ENCODE measurements around the gene C1orf232. TPM values are rescaled to one million over a fixed set of nuclear protein-coding genes. Genes with fewer than 3 reads are reported as not detected.

The C1orf232 gene
- total and polyA plus RNA-seq, 2 experiments from 2014 or later = not detected

DNA sequence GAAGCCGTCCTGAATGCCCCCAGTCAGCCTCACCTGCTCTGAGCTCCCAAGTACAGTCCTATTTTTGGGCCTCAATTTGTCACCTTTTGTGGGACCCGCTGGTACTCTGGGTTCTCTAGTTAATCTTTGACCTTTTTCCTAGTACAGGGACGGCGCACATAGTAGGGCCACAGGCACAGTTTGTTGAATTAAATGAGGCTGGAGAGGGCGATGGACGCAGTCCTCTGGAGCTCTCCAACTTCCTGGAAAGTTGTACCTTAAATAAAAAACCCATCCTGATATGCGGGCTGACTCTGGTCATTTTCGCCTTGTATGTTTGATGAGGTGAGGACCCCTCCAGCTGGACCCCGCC, 5.1 kb downstream of the C1orf232 start:
- Mint-ChIP-seq H3K4me1 (peaks cover 36% of the 10 kb centered on the region), H3K4me3 (peak overlapping the region; percentile 57), H3K27me3 (ENCODE audit: insufficient read depth, low read depth, poor library complexity) (peaks cover 68% of the 10 kb centered on the region), H3K27ac (no peak overlapping the region), H3K36me3 (ENCODE audit: low read depth) (no peaks in the 10 kb centered on the region), H3K9me3 (peaks cover 3% of the 10 kb centered on the region; the same call in 1 of the 3 replicates)
- no peaks in the 10 kb centered on the region for H3K79me2 ChIP-seq (replicated peaks; ENCODE audit: insufficient read depth)
- peak overlapping the region; percentile 90 for H3K4me2 ChIP-seq
- peaks cover 36% of the 10 kb centered on the region for H3K4me1 ChIP-seq (ENCODE audit: insufficient read depth)
- peak overlapping the region; percentile 88; the same call in 1 of the 2 replicates for H2AFZ ChIP-seq
- H3K4me3 ChIP-seq = peak overlapping the region; percentile 71
- DNase-seq (ENCODE audit: low spot score) = no peak
- no peaks in the 10 kb centered on the region for H3K36me3 ChIP-seq (ENCODE audit: insufficient read depth)
- no peak overlapping the region for H3K27ac ChIP-seq (ENCODE audit: low read depth)
- peaks cover 80% of the 10 kb centered on the region for H3K27me3 ChIP-seq (ENCODE audit: insufficient read depth)
- H3K9me2 ChIP-seq (ENCODE audit: insufficient read depth) = no peaks in the 10 kb centered on the region
- H4K20me1 ChIP-seq (replicated peaks; ENCODE audit: insufficient read depth) = no peaks in the 10 kb centered on the region
- TF ChIP-seq EZH2 (IDR thresholded peaks at IDR 0.05; ENCODE audit: low read depth, unreplicated experiment) (no peak), ZNF114 (CRISPR knock-in tag; IDR thresholded peaks at IDR 0.05) (no peak), NANOG (IDR thresholded peaks at IDR 0.05; ENCODE audit: borderline replicate concordance) (no peak), STAT1 (IDR thresholded peaks at IDR 0.05; ENCODE audit: unreplicated experiment) (no peak), EZH2phosphoT487 (IDR thresholded peaks at IDR 0.05; ENCODE audit: unreplicated experiment) (no peak), ZNF331 (CRISPR knock-in tag; IDR thresholded peaks at IDR 0.05; ENCODE audit: low read depth) (no peak), POLR2AphosphoS5 (IDR thresholded peaks at IDR 0.05; ENCODE audit: low read depth) (no peak), CREB1 (CRISPR knock-in tag; IDR thresholded peaks at IDR 0.05; ENCODE audit: low read depth) (no peak), JUNB (IDR thresholded peaks at IDR 0.05; ENCODE audit: unreplicated experiment) (no peak)
- TF ChIP-seq, protein P1, sequence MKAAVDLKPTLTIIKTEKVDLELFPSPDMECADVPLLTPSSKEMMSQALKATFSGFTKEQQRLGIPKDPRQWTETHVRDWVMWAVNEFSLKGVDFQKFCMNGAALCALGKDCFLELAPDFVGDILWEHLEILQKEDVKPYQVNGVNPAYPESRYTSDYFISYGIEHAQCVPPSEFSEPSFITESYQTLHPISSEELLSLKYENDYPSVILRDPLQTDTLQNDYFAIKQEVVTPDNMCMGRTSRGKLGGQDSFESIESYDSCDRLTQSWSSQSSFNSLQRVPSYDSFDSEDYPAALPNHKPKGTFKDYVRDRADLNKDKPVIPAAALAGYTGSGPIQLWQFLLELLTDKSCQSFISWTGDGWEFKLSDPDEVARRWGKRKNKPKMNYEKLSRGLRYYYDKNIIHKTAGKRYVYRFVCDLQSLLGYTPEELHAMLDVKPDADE (IDR thresholded peaks at IDR 0.05) = no peak
- TF ChIP-seq, protein P2, sequence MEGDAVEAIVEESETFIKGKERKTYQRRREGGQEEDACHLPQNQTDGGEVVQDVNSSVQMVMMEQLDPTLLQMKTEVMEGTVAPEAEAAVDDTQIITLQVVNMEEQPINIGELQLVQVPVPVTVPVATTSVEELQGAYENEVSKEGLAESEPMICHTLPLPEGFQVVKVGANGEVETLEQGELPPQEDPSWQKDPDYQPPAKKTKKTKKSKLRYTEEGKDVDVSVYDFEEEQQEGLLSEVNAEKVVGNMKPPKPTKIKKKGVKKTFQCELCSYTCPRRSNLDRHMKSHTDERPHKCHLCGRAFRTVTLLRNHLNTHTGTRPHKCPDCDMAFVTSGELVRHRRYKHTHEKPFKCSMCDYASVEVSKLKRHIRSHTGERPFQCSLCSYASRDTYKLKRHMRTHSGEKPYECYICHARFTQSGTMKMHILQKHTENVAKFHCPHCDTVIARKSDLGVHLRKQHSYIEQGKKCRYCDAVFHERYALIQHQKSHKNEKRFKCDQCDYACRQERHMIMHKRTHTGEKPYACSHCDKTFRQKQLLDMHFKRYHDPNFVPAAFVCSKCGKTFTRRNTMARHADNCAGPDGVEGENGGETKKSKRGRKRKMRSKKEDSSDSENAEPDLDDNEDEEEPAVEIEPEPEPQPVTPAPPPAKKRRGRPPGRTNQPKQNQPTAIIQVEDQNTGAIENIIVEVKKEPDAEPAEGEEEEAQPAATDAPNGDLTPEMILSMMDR (conservative IDR thresholded peaks at IDR 0.05; ENCODE audit: low read depth in 2 of 2) = no peak
- TF ChIP-seq, protein P3, sequence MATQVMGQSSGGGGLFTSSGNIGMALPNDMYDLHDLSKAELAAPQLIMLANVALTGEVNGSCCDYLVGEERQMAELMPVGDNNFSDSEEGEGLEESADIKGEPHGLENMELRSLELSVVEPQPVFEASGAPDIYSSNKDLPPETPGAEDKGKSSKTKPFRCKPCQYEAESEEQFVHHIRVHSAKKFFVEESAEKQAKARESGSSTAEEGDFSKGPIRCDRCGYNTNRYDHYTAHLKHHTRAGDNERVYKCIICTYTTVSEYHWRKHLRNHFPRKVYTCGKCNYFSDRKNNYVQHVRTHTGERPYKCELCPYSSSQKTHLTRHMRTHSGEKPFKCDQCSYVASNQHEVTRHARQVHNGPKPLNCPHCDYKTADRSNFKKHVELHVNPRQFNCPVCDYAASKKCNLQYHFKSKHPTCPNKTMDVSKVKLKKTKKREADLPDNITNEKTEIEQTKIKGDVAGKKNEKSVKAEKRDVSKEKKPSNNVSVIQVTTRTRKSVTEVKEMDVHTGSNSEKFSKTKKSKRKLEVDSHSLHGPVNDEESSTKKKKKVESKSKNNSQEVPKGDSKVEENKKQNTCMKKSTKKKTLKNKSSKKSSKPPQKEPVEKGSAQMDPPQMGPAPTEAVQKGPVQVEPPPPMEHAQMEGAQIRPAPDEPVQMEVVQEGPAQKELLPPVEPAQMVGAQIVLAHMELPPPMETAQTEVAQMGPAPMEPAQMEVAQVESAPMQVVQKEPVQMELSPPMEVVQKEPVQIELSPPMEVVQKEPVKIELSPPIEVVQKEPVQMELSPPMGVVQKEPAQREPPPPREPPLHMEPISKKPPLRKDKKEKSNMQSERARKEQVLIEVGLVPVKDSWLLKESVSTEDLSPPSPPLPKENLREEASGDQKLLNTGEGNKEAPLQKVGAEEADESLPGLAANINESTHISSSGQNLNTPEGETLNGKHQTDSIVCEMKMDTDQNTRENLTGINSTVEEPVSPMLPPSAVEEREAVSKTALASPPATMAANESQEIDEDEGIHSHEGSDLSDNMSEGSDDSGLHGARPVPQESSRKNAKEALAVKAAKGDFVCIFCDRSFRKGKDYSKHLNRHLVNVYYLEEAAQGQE (IDR thresholded peaks at IDR 0.05; ENCODE audit: unreplicated experiment) = no peak
- TF ChIP-seq, protein P4, sequence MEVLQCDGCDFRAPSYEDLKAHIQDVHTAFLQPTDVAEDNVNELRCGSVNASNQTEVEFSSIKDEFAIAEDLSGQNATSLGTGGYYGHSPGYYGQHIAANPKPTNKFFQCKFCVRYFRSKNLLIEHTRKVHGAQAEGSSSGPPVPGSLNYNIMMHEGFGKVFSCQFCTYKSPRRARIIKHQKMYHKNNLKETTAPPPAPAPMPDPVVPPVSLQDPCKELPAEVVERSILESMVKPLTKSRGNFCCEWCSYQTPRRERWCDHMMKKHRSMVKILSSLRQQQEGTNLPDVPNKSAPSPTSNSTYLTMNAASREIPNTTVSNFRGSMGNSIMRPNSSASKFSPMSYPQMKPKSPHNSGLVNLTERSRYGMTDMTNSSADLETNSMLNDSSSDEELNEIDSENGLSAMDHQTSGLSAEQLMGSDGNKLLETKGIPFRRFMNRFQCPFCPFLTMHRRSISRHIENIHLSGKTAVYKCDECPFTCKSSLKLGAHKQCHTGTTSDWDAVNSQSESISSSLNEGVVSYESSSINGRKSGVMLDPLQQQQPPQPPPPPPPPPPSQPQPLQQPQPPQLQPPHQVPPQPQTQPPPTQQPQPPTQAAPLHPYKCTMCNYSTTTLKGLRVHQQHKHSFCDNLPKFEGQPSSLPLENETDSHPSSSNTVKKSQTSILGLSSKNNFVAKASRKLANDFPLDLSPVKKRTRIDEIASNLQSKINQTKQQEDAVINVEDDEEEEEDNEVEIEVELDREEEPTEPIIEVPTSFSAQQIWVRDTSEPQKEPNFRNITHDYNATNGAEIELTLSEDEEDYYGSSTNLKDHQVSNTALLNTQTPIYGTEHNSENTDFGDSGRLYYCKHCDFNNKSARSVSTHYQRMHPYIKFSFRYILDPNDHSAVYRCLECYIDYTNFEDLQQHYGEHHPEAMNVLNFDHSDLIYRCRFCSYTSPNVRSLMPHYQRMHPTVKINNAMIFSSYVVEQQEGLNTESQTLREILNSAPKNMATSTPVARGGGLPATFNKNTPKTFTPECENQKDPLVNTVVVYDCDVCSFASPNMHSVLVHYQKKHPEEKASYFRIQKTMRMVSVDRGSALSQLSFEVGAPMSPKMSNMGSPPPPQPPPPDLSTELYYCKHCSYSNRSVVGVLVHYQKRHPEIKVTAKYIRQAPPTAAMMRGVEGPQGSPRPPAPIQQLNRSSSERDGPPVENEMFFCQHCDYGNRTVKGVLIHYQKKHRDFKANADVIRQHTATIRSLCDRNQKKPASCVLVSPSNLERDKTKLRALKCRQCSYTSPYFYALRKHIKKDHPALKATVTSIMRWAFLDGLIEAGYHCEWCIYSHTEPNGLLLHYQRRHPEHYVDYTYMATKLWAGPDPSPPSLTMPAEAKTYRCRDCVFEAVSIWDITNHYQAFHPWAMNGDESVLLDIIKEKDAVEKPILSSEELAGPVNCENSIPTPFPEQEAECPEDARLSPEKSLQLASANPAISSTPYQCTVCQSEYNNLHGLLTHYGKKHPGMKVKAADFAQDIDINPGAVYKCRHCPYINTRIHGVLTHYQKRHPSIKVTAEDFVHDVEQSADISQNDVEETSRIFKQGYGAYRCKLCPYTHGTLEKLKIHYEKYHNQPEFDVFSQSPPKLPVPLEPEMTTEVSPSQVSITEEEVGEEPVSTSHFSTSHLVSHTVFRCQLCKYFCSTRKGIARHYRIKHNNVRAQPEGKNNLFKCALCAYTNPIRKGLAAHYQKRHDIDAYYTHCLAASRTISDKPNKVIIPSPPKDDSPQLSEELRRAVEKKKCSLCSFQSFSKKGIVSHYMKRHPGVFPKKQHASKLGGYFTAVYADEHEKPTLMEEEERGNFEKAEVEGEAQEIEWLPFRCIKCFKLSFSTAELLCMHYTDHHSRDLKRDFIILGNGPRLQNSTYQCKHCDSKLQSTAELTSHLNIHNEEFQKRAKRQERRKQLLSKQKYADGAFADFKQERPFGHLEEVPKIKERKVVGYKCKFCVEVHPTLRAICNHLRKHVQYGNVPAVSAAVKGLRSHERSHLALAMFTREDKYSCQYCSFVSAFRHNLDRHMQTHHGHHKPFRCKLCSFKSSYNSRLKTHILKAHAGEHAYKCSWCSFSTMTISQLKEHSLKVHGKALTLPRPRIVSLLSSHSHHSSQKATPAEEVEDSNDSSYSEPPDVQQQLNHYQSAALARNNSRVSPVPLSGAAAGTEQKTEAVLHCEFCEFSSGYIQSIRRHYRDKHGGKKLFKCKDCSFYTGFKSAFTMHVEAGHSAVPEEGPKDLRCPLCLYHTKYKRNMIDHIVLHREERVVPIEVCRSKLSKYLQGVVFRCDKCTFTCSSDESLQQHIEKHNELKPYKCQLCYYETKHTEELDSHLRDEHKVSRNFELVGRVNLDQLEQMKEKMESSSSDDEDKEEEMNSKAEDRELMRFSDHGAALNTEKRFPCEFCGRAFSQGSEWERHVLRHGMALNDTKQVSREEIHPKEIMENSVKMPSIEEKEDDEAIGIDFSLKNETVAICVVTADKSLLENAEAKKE (CRISPR knock-in tag; IDR thresholded peaks at IDR 0.05) = no peak
- peaks cover 9% of the 10 kb centered on the region; the same call in 1 of the 2 replicates for H3F3A ChIP-seq (replicated peaks; ENCODE audit: low read depth)
- ATAC-seq = no peak
